Gastrocnemius medialis (tissue), 4 donors: ENCODE data around the gene TMEM165.

Source experiments
- POLR2A ChIP-seq, 2 donors: fragments of 450-650 bp; IDR thresholded peaks; one replicate each; pipeline ENCODE4 v1.6.1; 2017; ENCODE audit warnings: antibody characterized with exemption in 2 of 2, mild to moderate bottlenecking in 2 of 2, moderate library complexity in 2 of 2
- TF ChIP-seq, protein P1 (sequence below), 5 experiments: fragments of 450-650 bp in 3 of 5; fragments of 200-600 bp in 2 of 5; sonication (generic) in 2 of 5; IDR thresholded peaks in 4 of 5; conservative IDR thresholded peaks in 1 of 5; 1 replicate in 4 of 5; 2 replicates in 1 of 5; pipeline ENCODE4 v1.5.1; 2016 to 2019; ENCODE audit warnings: antibody characterized with exemption in 5 of 5, mild to moderate bottlenecking in 3 of 5, moderate library complexity in 3 of 5

DNA sequence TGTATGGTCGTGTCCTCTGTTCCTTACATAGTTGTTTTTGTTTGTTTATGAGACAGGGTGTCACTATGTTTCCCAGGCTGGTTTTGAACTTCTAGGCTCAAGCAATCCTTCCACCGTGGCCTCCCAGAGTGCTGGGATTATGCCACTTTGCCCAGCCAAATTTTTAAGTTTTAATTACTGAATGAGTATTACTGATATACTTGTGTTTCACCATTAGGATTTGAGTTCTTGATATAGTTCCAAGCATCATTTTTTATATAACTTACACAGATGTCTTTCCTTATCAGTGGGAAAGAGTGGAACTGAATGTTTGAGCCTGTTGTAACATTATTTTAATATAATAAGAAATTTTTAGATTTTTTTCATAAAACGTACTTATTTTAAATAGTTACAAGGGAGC lies 20.4 kb downstream of the TMEM165 start:
- TF ChIP-seq, protein P1, sequence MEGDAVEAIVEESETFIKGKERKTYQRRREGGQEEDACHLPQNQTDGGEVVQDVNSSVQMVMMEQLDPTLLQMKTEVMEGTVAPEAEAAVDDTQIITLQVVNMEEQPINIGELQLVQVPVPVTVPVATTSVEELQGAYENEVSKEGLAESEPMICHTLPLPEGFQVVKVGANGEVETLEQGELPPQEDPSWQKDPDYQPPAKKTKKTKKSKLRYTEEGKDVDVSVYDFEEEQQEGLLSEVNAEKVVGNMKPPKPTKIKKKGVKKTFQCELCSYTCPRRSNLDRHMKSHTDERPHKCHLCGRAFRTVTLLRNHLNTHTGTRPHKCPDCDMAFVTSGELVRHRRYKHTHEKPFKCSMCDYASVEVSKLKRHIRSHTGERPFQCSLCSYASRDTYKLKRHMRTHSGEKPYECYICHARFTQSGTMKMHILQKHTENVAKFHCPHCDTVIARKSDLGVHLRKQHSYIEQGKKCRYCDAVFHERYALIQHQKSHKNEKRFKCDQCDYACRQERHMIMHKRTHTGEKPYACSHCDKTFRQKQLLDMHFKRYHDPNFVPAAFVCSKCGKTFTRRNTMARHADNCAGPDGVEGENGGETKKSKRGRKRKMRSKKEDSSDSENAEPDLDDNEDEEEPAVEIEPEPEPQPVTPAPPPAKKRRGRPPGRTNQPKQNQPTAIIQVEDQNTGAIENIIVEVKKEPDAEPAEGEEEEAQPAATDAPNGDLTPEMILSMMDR (IDR thresholded peaks at IDR 0.05 in 4 of 5, conservative IDR thresholded peaks at IDR 0.05 in 1 of 5) = no peak
- TF ChIP-seq POLR2A (IDR thresholded peaks at IDR 0.05) = no peak
